Measurements from ENCODE around the gene ZFYVE1. TPM values are rescaled to one million over a fixed set of nuclear protein-coding genes. Genes with fewer than 3 reads are reported as not detected.
"Not testable (repeated sequence)": the region's sequence is repeated elsewhere in the genome, so short reads cannot be mapped to it uniquely, and the experiment has no call there.

ZFYVE1 gene
- total RNA-seq, 1 donor from 2014 or later = 14.3 TPM

DNA sequence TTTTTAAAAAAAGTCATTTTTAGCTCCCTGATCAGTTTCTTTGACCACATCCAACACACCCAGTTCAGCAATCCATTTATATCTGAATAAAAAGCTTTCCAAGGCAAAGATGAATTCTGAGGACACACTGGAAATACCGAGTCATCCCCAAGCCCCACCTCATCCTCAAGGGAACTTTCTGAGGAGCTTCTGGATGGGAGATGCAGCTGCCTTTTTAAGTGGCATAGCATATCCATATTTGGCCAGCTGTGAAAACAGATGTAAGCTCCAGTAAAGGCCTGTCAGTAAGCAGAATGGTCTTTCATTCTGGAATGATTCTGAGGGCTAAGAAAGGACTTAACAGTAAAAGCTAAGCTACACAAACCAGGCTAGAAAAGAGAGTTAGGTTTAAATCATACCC lies 18.4 kb downstream of the ZFYVE1 start:
- TF ChIP-seq, protein P1, sequence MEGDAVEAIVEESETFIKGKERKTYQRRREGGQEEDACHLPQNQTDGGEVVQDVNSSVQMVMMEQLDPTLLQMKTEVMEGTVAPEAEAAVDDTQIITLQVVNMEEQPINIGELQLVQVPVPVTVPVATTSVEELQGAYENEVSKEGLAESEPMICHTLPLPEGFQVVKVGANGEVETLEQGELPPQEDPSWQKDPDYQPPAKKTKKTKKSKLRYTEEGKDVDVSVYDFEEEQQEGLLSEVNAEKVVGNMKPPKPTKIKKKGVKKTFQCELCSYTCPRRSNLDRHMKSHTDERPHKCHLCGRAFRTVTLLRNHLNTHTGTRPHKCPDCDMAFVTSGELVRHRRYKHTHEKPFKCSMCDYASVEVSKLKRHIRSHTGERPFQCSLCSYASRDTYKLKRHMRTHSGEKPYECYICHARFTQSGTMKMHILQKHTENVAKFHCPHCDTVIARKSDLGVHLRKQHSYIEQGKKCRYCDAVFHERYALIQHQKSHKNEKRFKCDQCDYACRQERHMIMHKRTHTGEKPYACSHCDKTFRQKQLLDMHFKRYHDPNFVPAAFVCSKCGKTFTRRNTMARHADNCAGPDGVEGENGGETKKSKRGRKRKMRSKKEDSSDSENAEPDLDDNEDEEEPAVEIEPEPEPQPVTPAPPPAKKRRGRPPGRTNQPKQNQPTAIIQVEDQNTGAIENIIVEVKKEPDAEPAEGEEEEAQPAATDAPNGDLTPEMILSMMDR (conservative IDR thresholded peaks at IDR 0.05) = no peak
- H3K4me3 Mint-ChIP-seq = no peak overlapping the region

DNA sequence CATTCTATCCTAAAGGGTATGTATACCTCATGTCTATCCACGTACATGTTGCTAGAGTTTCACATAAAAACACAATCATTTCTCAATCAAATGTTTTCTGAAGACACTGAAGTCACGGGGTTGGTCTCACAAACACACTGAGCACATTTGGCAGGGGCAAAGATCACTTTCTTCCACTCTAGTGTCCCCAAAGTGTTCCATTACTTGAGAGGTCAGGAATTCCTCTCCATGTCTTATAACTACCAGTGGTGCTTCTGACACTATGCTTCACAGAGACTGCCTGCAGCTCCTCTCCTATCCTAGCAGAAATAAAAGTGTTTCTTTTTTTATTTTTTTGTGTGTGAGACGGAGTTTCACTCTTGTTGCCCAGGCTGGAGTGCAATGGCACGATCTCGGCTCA lies 19.1 kb downstream of the ZFYVE1 start:
- no peaks in the 10 kb centered on the region for H3K9me3 Mint-ChIP-seq
- TF ChIP-seq, protein P1 (conservative IDR thresholded peaks at IDR 0.05) = no peak
- no peak overlapping the region for H3K4me3 Mint-ChIP-seq
- H3K4me1 Mint-ChIP-seq = peaks cover 2% of the 10 kb centered on the region
- H3K27ac Mint-ChIP-seq (ENCODE audit: unreplicated experiment) = no peak overlapping the region
- H3K27me3 Mint-ChIP-seq (ENCODE audit: low read depth) = no peaks in the 10 kb centered on the region
- no peak for DNase-seq (ENCODE audit: low read depth, low spot score)
- H3K36me3 Mint-ChIP-seq (ENCODE audit: low read depth) = peaks cover 6% of the 10 kb centered on the region

More for the DNA sequence above, 18.4 kb downstream of the ZFYVE1 start:
- Mint-ChIP-seq H3K27me3 (ENCODE audit: low read depth) (no peaks in the 10 kb centered on the region), H3K36me3 (ENCODE audit: low read depth) (peaks cover 7% of the 10 kb centered on the region), H3K4me1 (peaks cover 5% of the 10 kb centered on the region), H3K27ac (ENCODE audit: unreplicated experiment) (no peak overlapping the region), H3K9me3 (no peaks in the 10 kb centered on the region)
- no peak for DNase-seq (ENCODE audit: low read depth, low spot score)

DNA sequence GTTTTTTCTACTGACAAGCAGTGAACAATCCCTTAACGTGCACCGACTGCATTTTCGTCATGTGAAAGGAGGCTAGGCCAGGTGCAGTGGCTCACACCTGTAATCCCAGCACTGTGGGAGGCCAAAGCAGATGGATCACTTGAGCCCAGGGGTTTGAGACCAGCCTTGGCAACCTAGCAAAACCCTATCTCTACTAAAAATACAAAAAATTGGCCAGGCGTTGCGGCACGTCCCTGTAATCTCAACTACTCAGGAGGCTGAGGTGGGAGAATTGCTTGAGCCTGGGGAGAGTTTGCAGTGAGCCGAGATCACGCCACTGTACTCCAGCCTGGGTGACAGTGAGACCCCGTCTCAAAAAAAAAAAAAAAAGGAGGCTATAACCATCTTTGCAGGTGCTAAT lies 22.3 kb downstream of the ZFYVE1 start:
- not testable (repeated sequence) for H3K4me1 Mint-ChIP-seq; H3K27ac Mint-ChIP-seq (ENCODE audit: unreplicated experiment); H3K36me3 Mint-ChIP-seq (ENCODE audit: low read depth); H3K4me3 Mint-ChIP-seq; DNase-seq (ENCODE audit: low read depth, low spot score); H3K9me3 Mint-ChIP-seq; H3K27me3 Mint-ChIP-seq (ENCODE audit: low read depth)

DNA sequence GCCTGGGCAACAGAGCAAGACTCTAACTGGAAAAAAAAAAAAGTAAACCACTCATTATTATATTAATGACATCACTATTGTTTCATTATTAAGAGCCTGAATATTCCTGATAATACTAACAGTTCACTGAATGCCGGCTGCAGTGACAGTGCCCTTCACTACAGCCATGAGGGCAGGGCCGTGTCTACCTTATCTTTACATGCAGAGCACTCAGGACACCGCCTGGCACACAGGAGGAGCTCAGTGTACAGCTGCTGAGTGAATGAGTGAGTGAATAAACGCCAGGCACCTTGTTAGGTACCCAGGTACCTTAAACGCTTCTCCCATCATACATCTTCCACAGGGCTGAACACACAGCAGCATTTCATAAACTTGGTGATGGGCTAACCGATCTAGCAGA lies 23.2 kb downstream of the ZFYVE1 start:
- DNase-seq (ENCODE audit: low read depth, low spot score) = no peak
- Mint-ChIP-seq H3K9me3 (no peaks in the 10 kb centered on the region), H3K4me3 (no peak overlapping the region), H3K27ac (ENCODE audit: unreplicated experiment) (no peak overlapping the region), H3K27me3 (ENCODE audit: low read depth) (no peaks in the 10 kb centered on the region), H3K4me1 (no peaks in the 10 kb centered on the region), H3K36me3 (ENCODE audit: low read depth) (no peaks in the 10 kb centered on the region)
- TF ChIP-seq, protein P1 (conservative IDR thresholded peaks at IDR 0.05) = no peak

DNA sequence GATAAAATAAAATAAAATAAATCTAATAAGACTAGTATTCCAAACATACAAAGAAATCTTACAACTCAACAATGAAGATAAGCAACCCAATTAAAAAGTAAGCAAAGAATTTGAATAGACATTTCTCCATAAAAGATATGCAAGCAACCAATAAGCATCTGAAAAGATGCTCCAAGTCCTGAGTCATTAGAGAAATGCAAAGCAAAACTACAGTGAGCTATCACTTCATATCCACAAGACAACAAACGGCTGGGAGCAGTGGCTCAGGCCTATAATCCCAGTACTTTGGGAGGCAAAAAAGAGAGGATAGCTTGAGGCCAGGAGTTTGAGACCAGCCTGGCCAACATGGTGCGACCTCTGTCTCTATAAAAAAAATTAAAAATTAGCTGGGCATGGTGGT lies 26.8 kb downstream of the ZFYVE1 start:
- no peaks in the 10 kb centered on the region for H3K9me3 Mint-ChIP-seq
- no peaks in the 10 kb centered on the region for H3K4me1 Mint-ChIP-seq
- H3K27me3 Mint-ChIP-seq (ENCODE audit: low read depth) = no peaks in the 10 kb centered on the region
- DNase-seq (ENCODE audit: low read depth, low spot score) = no peak
- TF ChIP-seq, protein P1 (conservative IDR thresholded peaks at IDR 0.05) = no peak
- peaks cover 8% of the 10 kb centered on the region for H3K36me3 Mint-ChIP-seq (ENCODE audit: low read depth)
- no peak overlapping the region for H3K4me3 Mint-ChIP-seq
- H3K27ac Mint-ChIP-seq (ENCODE audit: unreplicated experiment) = no peak overlapping the region

DNA sequence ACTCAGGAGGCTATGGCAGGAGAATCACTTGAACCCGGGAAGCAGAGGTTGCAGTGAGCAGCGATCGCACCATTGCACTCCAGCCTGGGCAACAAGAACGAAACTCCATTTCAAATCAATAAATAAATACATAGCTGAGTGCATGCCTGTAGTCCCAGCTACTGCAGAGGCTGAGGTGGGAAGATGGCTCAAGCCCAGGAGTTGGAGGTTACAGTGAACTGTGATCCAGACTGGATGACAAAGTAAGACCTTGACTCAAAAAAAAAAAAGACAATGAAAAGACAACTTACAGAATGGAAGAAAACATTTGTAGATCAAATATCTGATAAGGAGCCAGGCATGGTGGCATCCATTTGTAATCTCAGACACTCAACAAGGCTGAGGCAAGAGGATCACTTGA lies 27.6 kb downstream of the ZFYVE1 start:
- TF ChIP-seq, protein P1 (conservative IDR thresholded peaks at IDR 0.05) = no peak
- no peaks in the 10 kb centered on the region for H3K4me1 Mint-ChIP-seq
- no peak overlapping the region for H3K4me3 Mint-ChIP-seq
- peak overlapping the region; percentile 37 for H3K27ac Mint-ChIP-seq (ENCODE audit: unreplicated experiment)
- no peaks in the 10 kb centered on the region for H3K27me3 Mint-ChIP-seq (ENCODE audit: low read depth)
- no peak for DNase-seq (ENCODE audit: low read depth, low spot score)
- no peaks in the 10 kb centered on the region for H3K9me3 Mint-ChIP-seq
- H3K36me3 Mint-ChIP-seq (ENCODE audit: low read depth) = peaks cover 8% of the 10 kb centered on the region
